HG03108 (cell line): ENCODE measurements around the gene SON.
"Not testable (repeated sequence)": the region's sequence is repeated elsewhere in the genome, so short reads cannot be mapped to it uniquely, and the experiment has no call there.

Source experiments
- ATAC-seq: cut with Tn5 transposase; IDR thresholded peaks from one replicate; pipeline ENCODE4 v1.9.1; 2021; ENCODE audit warnings: moderate library complexity; ENCODE audit not compliant: unreplicated experiment

Gene SON

DNA sequence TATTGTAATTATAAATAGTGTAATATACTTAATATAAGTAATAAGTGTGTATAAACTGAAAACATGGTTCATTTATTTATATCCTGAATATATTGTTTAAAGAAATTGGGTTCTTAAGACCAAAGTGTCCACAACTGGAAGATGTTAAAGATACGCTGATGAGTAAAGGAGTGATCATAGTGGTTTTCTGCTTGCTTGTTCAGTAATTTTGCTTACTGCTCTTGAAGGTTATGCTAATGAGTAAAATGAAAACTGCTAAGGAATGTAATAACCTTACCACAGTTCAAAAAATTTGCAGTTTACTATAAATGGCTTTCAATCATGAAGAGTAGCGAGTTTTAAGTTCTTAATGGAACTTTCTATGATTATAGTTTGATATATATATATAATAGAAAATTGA, 23.7 kb downstream of the SON start:
- ATAC-seq = no peak

DNA sequence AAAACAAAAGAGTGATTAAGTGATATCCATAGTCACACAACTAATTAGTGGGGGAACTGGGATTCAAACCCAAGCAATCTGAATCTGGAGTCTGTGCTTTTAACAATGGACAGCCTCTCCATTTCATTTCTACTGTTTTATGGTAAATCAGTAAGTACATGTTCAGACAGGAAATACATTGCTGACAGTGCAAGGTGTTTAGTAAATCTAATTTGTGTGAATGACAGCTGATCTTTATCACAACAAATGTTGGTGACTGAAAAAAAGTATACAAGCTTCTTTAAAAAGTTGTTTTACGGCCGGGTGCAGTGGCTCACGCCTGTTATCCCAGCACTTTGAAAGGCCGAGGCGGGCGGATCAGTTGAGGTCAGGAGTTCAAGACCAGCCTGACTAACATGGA, 25.1 kb downstream of the SON start:
- ATAC-seq = no peak

DNA sequence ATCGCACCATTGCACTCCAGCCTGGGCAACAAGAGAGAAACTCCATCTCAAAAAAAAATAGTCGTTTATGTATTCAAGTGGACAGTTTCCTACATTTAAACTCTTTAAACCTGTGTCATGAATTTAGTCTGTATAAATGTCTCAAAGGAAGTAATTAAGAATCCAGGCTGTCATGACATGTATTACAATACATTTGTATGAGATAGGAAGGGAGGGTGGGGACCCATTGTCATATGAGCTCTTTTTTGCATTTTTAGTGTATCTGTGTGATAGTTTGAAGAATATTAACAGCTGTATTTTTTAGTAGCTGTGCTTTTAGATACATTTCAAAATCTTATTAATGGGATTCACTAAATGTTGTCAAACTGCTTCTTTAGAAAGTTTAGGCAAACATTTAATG, 25.6 kb downstream of the SON start:
- ATAC-seq = no peak

DNA sequence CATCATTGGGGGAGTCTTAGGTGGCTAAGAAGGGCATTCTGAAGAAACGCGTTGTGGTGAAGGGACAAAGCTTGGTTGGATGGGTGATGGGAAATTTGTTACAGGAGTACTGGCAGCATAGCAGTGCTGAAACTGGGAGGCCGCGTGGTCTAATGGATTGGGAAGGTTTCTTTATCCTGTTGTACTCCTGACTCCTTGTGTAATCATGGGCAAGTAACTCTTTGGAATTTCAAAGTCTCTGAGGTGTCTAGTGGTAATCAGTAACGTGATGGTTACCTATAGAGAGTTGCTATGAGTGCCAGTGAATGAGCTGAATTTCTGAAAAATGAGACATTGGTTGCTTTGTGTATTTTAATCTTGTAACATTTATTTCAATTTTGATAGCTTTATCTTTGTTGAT, 27.2 kb downstream of the SON start:
- no peak for ATAC-seq

DNA sequence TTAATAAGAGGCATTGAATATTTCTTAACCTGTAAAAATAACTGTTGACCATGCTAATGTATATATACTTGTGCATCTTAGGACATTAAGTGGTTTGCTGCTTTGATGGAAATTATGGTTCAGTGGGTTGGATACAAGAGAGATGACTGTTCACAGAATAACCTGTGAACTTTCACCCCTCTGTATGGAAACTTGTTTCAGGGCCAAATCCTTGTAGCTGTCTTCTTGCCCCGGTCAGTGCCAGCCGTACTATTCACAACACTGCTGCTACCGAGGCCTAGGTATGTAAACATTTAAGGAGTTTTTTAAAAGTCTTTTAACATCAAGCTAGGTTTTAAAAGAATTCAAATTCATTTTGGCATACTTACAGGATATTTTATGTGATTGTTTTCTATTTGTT, 29.5 kb downstream of the SON start:
- no peak for ATAC-seq

DNA sequence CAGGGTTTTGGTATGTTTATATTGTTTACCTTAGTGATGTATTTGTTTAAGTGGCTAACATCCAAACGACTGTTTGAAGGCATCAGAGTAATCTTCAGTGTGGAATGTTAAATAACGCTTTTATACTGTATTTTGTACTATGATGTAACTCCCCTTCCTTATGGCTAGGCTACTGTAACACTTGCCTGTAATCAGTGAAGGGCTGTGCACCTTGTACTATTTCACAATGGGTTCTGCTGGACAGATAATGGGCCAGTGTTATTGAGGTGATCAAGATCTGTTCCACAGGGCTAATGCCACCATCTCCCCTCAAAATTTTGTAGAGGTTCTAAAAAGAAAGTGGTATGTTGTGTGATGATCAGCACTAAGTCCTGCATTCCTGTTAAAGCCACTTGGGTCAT, 33.9 kb downstream of the SON start:
- ATAC-seq = not testable (repeated sequence)

DNA sequence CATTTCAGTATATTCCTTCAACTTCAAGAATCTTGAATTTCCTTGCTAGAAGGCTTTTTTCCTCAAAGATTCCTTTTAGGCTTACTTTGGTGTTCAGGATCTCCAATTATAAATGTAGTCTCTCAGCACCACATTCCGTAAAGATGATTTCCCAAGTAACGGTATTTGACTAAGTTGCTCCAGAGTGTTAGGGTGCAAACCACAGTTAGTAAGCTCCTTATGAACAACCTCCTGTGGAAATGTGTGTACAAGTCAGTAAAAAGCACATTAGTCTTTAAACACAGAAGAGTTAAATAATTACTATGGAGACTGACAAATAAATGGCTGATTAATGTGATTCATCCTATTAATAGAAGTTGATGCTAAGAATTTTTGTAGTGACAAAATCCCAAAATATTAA, 35.4 kb downstream of the SON start:
- ATAC-seq = no peak

DNA sequence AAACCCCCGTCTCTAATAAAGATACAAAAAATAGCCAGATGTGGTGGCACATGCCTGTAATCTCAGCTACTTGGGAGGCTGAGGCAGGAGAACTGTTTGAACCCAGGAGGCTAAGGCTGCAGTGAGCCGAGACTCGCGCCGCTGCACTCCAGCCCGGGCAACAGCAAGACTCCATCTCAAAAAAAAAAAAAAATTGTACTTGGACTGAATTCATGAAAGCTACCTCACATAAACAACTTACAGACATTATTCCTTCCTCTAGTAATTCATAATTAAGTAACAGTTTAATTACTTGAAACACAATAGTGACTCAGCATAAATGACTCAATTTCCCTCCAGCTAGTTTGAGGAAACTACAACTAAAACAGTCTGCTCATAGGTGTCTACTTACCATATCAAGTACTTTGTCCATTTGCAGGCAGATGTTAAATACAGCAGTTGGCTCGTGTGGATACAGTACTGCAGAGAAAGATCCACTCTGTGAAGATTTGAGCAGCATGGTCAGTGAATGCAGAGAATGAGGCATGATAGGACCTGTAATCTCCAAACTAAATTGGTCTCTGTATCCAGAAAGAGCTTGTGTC, 36.2 kb downstream of the SON start:
- ATAC-seq = no peak

DNA sequence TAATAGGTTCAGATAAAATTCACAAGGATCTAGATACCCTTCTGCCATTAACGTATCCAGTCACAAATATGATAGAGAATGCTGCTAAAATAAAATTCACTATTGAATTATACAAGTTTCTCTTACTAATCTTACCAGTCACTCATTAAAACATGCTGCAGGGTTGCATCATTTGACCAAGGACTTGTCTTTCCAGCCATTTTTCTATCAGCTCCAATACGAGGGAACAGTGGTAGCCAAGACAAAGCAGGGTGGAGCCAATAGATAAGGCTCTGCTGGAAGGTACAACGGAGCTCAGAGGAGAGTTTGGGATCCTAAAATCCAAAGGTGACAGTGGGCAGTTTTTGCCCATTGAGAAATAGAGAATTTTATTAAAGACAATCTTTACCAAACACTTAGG, 41.6 kb downstream of the SON start:
- ATAC-seq = no peak

DNA sequence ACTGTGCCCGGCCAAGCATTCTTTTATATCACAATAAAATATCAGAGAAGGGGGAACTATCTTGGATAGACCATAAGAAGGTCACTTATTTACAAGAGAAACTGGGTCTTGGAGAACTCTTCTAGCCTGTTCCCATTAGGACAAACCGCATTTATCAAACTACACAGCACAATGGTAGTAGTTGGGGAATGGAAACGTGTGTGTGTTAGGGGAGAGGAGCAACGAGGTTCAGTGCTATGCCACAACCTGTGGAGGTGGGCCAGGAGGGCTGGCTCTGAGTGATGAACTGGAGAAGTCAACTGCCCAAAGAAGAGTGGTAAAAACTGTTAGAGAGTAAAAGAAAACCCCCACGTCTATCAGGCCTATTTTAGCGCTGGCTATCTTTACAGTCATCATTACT, 44.1 kb downstream of the SON start:
- no peak for ATAC-seq

DNA sequence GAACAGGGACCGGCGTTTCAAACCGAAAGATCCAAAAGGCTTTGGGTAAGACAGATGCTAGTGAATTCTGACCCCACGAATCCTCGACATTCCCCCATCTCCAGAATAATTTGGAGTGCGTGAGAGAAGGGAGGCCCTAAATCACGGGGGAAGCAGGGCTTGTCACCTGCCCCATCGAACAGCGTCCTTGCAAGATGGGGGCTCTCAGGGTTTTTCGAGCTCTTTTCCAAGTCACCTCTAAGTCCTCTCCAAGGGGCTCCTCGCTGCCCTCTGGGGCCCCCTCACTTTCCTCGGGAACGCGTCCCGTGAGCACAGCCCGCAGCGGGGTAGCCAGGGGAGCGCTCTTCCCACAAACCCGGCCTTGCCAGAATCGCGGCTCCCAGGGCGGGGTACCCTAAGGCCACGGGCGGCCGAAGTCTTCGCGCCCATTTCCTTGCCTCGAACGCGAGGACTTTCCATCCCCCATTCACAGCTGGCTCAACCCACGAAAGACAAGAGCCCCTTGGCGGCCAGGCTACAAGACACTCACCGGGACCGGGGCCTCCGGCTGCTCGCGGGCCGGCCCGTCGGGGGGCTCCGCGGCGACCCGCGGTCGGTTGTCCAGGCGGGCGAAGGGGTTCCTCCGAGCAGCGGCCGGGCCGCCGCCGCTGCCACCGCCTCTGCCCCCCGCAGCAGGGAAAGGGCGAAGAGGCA, 45.1 kb downstream of the SON start:
- ATAC-seq = peak; percentile 7

DNA sequence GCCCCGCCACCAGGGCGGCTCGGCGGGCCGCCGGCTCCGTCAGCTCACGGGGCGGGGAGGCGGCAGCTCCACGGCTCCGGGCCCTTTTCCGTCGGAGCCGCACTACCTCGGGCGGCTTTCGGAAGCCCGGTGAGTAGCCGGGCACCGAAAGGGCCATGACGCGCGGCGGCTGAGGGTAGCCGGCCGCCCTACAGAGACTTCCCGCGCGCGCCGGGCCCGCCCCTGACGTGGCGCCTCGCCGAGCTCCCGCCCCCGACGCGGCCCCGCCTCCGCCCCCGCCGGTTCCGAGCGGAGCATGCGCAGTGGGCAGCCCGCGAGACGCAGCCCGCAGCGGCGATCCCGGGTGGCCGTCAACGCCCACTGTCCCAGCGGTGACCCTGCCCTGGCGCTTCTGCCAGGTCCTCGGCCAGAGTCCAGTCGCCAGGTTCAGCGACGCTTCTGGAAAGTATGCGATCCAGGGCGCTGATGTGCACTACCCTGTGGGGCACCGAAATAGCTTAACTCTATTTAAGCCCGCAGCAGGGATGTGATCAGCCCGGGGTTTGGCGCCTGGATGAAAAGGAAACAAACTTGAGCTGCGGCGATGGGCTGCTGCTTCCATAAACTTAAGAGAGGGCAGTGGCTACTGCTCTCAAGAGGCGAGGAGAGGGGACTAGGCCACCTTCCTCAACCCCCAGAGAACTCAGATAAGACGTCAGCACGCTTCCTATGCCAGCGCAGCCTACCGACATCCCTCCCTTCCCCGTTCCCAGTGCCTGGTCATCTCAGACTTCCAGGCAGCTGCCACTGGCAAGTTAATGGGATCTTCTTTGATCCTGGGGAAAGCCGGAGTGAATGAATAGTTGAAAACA, 45.9 kb downstream of the SON start, which contains the start of gene DONSON:
DONSON (minus strand) TSS at position 200 of the 851 bp plus-strand sequence; CDS start at position 157, 43 bp downstream.
- peak; percentile 94 for ATAC-seq

DNA sequence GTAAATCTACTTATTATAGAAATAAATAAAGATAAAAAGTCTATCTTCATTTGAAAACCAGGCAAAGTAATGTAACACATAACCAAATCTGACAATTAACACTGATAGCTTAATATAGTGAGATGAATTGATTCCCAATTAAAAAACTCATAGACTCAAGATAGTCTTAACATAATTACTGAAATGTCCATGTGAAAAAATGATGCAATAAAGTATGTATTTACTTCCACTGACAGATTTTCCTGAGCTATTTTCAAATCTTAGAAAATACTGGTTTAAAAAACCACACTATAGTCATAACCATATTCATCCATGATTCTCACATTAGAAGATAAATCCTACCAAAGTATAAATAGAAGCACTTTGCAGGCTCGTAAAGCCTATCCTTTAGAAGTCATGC, 55.2 kb downstream of the SON start:
- ATAC-seq = no peak

DNA sequence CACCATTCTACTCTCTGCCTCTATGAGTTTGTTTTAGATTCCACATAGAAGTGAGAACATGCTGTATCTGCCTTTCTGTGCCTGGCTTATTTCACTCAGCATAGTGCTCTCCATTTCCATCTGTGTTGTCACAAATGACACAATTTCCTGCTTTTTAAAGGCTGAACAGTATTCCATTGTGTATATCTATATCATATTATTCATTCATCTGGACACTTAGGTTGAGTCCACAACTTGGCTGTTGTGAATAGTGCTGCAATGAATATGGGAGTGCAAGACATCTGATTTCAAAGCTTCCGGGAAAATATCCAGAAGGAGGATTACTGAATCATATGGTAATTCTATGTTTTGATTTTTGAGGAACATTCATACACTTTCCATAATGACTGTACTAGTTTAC, 65.7 kb downstream of the SON start:
- no peak for ATAC-seq

DNA sequence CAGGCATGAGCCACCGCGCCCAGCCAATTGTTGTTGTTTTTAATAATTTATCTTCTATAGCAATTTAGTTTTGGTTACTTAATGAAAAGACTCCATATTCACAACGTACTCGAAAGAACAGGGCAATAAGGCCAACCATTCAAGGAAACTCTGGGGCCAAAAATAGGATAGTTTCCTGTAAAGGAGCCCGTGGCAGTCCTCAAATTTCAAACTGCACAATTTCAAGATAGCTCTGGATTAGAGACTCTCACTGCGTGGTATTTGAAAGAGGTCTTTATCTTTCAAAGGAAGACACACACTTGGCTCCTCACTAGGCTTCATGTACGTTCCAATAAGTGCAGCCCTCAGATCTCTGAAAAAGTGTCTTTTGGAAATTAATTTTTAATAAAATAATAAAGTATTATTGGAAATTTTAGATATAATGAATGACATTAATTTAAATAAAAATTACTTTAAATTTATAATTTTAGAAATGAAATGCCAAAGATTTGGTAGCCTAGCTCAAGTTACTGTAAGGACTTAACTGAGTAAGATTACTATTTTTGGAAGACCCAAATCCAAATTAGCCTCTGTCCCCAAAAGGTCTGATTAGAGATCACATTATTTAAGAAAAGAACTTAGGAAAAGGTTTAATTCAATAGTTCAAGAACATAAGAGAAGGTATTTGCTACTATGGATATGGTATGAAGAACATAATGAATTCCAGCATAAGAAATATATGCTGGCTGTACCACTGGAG, 68.3 kb downstream of the SON start:
- no peak for ATAC-seq

DNA sequence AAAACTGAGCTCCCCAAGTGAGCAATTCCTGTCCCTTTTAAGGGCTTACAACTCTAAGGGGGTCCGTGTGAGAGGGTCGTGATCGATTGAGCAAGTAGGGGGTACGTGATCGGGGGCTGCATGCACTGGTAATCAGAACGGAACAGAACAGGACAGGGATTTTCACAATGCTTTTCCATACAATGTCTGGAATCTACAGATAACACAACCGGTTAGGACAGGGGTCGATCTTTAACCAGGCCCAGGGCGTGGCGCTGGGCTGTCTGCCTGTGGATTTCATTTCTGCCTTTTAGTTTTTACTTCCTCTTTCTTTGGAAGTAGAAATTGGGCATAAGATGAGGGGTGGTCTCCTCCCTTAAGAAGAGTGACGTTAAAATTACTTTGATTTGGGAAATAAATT, 74.7 kb downstream of the SON start:
- ATAC-seq = not testable (repeated sequence)

DNA sequence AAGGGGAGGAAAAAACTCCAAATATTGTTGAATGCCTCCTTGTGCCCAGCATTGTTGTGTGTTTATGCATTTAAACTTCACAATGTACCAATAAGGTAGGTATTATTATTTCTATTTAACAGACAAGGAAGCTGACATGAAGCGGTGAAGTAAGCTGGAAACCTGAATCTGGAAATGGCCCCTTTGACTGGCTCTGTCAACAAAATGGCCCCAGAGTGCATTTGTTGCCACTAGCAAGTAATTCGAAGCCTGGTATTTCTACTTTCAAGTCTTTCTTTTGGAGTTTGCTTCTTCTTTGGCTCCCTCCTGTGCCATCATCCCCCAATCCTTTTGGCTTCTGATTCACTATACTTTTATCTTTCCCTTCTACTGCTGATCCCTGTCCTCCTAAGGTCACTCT, 75.6 kb downstream of the SON start:
- ATAC-seq = no peak

DNA sequence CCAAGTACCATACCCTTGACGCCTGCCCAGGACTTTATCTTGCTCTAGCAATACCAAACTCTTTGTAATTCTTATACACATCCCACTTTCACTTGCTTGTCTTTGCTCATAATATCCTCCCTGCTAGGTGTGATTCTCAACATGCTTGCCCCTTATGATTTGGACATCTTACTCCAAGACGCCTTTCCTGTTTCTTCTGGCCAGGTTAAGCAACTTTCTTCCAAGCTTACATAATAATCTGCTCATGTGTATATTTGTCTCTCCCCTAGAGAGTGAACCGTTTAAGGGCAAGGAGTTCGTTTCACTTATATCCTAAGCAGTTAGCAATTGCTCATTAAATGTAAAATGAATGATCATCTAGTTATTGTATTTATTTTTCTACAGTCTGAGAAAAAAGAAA, 76.9 kb downstream of the SON start:
- no peak for ATAC-seq

DNA sequence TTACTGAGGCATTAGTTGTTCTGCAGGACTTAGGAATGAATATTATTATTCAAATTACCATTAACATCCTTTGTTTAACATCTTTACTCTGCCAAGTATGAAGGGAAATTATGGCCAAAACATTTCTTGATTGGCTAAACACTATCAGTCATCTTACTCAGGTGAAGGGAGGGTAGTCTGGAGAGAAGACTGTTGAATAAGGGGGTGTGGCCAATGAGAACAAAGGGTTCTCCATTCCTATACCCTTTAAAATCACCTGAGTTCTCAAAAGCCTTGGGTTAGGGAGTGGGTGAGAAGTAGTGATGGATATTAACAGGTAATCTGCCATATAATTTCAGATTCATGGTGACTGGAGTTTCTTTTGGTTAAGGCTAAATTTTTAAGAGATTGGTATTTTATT, 79.4 kb downstream of the SON start:
- no peak for ATAC-seq

DNA sequence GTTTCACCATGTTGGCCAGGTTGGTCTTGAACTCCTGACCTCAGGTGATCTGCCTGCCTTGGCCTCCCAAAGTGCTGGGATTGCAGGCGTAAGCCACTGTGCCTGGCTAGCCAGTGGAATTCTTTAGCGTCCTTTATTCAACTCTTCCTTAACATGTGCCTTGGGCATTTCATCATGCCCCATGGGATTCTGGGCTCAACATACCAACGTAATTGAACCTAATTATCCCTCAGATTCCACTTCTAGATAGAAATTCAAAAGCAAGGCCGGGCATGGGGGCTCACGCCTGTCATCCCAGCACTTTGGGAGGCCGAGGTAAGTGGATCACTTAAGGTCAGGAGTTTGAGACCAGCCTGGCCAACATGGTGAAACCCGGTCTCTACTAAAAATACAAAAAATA, 83.3 kb downstream of the SON start:
- not testable (repeated sequence) for ATAC-seq
